ENCODE data around the gene OR52K2.

DNA sequence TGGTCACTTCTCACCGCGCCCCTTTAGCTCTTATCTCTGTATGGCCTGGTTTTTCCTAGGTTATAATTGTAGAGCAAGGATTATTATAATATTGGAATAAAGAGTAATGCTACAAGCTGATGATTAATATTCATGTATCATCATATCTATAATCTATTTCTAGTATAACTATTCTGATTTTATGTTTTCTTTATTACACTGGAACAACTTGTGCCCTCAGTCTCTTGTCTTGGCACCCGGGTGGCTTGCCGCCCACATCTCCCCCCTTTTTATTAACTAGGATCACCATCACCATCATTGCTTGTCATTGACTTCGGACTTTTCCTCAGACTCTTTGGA, 44.4 kb downstream of the OR52K2 start:
- TF ChIP-seq, protein P1, sequence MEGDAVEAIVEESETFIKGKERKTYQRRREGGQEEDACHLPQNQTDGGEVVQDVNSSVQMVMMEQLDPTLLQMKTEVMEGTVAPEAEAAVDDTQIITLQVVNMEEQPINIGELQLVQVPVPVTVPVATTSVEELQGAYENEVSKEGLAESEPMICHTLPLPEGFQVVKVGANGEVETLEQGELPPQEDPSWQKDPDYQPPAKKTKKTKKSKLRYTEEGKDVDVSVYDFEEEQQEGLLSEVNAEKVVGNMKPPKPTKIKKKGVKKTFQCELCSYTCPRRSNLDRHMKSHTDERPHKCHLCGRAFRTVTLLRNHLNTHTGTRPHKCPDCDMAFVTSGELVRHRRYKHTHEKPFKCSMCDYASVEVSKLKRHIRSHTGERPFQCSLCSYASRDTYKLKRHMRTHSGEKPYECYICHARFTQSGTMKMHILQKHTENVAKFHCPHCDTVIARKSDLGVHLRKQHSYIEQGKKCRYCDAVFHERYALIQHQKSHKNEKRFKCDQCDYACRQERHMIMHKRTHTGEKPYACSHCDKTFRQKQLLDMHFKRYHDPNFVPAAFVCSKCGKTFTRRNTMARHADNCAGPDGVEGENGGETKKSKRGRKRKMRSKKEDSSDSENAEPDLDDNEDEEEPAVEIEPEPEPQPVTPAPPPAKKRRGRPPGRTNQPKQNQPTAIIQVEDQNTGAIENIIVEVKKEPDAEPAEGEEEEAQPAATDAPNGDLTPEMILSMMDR (conservative IDR thresholded peaks at IDR 0.05), result peak; percentile 49
- no peak for TF ChIP-seq ZFX (IDR thresholded peaks at IDR 0.05)

Measured in C4-2B (cell line).